Osteocyte (in vitro differentiated cells): ENCODE data around the gene ACOXL. TPM values are rescaled to one million over a fixed set of nuclear protein-coding genes. Genes with fewer than 3 reads are reported as not detected.

Experiments used
- DNase-seq: peaks from one replicate; pipeline ENCODE4 v3.0.0; 2021; ENCODE audit warnings: mixed read lengths; ENCODE audit not compliant: unreplicated experiment; ENCODE audit errors: extremely low spot score
- H3K27ac Mint-ChIP-seq: one replicate; pipeline ENCODE4 v1.8.0; 2021; ENCODE audit warnings: mild to moderate bottlenecking, mixed read lengths; ENCODE audit not compliant: unreplicated experiment
- H3K27me3 Mint-ChIP-seq: one replicate; pipeline ENCODE4 v1.8.0; 2021; ENCODE audit warnings: mixed read lengths; ENCODE audit not compliant: unreplicated experiment
- H3K36me3 Mint-ChIP-seq: one replicate; pipeline ENCODE4 v1.8.0; 2021; ENCODE audit warnings: mixed read lengths; ENCODE audit not compliant: unreplicated experiment
- H3K4me1 Mint-ChIP-seq: one replicate; pipeline ENCODE4 v1.8.0; 2021; ENCODE audit warnings: mixed read lengths; ENCODE audit not compliant: unreplicated experiment
- H3K4me3 Mint-ChIP-seq: one replicate; pipeline ENCODE4 v1.8.0; 2021; ENCODE audit warnings: mild to moderate bottlenecking, moderate library complexity, mixed read lengths; ENCODE audit not compliant: unreplicated experiment
- H3K9me3 Mint-ChIP-seq: one replicate; pipeline ENCODE4 v1.8.0; 2021; ENCODE audit warnings: mixed read lengths; ENCODE audit not compliant: unreplicated experiment
- total RNA-seq: library from RNA; stranded (reverse); gene quantifications from 2 replicates; pipeline ENCODE4 v1.2.1, GENCODE V29; 2021
- TF ChIP-seq, protein P1 (sequence below): fragments of 200-600 bp; sonication (generic); IDR thresholded peaks from 2 replicates; pipeline ENCODE4 v1.5.0; 2021; ENCODE audit warnings: antibody characterized with exemption, mild to moderate bottlenecking, moderate library complexity

The ACOXL gene
- total RNA-seq, 1 donor from 2014 or later, result not detected

DNA sequence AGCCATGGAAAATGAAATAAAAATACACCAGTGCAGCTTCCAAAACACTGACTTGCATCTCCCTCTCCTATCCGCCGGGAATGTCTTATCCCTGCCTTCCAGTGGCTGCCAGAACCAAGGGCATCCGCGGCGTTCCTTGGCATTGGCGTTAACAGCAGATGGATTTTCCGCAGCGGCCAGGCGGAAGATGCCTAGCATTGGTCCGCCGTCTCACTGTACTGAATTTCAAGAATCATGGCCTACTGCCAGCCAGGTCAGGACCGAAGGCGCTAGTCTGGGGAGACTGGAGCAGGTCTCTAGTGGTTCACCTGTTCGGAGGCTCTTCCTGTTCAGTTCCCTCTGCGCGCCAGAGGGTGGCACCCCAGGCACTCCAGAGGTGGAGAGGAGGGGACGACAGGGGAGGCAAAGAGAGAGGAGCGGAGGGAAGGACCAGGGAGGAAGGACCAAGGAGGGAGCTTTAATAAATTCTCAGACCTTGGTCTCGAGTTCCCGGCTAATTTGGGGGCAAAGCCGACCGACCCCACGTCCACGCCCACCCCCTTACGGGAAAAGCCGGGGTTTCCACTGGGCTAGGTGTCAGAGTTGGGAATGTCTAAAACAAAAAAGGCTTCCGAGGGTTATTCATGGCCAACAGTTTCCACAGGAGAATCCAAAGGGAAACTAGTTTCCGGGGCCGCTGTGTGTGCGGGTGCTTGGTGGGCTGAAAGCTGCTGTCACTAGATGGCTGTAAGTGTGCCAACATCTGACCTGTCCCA lies 384.6 kb downstream of the ACOXL start:
- TF ChIP-seq, protein P1, sequence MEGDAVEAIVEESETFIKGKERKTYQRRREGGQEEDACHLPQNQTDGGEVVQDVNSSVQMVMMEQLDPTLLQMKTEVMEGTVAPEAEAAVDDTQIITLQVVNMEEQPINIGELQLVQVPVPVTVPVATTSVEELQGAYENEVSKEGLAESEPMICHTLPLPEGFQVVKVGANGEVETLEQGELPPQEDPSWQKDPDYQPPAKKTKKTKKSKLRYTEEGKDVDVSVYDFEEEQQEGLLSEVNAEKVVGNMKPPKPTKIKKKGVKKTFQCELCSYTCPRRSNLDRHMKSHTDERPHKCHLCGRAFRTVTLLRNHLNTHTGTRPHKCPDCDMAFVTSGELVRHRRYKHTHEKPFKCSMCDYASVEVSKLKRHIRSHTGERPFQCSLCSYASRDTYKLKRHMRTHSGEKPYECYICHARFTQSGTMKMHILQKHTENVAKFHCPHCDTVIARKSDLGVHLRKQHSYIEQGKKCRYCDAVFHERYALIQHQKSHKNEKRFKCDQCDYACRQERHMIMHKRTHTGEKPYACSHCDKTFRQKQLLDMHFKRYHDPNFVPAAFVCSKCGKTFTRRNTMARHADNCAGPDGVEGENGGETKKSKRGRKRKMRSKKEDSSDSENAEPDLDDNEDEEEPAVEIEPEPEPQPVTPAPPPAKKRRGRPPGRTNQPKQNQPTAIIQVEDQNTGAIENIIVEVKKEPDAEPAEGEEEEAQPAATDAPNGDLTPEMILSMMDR, result peak; percentile 93
- Mint-ChIP-seq H3K9me3 (no peaks in the 10 kb centered on the region), H3K4me3 (peak overlapping the region; percentile 76), H3K4me1 (peaks cover 30% of the 10 kb centered on the region), H3K36me3 (peaks cover 1% of the 10 kb centered on the region), H3K27me3 (peaks cover 39% of the 10 kb centered on the region), H3K27ac (peak overlapping the region; percentile 75)
- peak; percentile 91 for DNase-seq

DNA sequence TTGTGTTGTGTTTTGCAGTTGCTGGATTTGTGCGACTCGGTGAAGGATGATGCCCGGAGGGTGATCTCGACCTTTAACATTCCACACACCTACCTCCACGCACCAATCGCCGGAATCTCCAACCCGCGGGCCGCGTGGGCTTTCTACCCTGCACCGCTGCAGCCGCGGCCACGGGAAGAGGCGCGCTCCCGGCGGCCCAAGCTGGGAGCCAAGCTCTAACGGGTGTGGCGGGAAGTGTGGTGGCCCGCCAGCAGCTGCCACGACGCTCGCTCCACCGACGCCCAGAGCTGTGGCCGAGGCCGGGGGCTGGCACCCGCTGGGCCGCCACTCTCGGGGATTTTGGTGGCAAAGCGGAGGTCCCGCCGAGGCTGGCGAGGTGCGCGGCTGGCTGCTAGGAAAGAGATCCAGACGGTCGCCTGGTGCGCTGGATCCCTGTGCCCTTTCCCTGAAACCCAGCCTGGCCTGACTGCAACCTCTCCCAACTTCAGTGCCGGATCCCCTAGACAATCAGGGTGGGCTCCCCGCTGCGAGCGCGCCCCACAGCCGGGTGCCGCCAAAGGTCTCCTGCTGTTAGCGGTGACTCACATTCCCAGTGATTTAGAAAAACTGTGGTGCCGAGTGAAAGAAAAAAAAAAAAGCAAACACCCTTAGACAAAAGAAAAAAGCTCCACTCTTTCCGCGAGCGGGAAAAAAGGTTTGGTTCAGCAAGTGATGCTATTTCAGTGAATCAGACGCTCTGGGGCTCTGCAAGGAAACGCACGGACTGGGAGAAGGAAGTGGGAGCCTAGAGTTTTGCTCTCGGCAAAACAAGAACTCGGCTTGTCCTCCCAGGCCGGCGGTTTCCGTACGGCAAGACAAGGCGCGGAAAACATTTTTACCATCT lies 385.5 kb downstream of the ACOXL start:
- peak overlapping the region; percentile 82 for H3K27ac Mint-ChIP-seq
- H3K4me3 Mint-ChIP-seq, result peak overlapping the region; percentile 76
- TF ChIP-seq, protein P1, result no peak
- H3K9me3 Mint-ChIP-seq, result no peaks in the 10 kb centered on the region
- H3K36me3 Mint-ChIP-seq, result peaks cover 1% of the 10 kb centered on the region
- no peak for DNase-seq
- H3K4me1 Mint-ChIP-seq, result peaks cover 30% of the 10 kb centered on the region
- peaks cover 35% of the 10 kb centered on the region for H3K27me3 Mint-ChIP-seq

DNA sequence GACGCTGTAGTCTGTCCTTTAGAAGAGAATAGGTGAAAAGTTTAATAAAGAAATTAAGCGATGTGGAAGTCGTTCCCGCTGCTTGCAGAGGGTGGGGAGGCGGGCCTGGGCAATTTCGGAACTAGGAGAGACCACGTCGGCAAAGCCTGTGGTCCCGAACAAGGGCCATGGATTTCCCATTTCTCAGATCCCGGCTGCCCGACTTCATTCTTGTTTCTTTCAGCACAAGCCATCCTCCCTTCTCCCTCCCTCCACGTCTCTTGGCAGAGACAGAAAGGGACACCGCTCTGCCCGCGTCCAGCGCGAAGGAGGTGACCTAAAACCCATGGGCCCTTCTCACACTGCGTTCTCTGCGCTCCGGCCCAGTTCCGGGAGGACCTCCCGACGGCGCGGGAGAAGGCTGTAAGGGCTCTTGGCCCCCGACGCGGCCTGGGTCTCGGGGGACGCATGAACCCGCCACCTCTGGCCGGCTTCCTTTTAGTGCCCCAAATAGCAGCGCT lies 386.2 kb downstream of the ACOXL start:
- no peak for DNase-seq
- TF ChIP-seq, protein P1, result no peak
- peak overlapping the region; percentile 76 for H3K4me3 Mint-ChIP-seq
- H3K4me1 Mint-ChIP-seq, result peaks cover 34% of the 10 kb centered on the region
- peak overlapping the region; percentile 82 for H3K27ac Mint-ChIP-seq
- H3K9me3 Mint-ChIP-seq, result no peaks in the 10 kb centered on the region
- peaks cover 31% of the 10 kb centered on the region for H3K27me3 Mint-ChIP-seq
- peaks cover 5% of the 10 kb centered on the region for H3K36me3 Mint-ChIP-seq

DNA sequence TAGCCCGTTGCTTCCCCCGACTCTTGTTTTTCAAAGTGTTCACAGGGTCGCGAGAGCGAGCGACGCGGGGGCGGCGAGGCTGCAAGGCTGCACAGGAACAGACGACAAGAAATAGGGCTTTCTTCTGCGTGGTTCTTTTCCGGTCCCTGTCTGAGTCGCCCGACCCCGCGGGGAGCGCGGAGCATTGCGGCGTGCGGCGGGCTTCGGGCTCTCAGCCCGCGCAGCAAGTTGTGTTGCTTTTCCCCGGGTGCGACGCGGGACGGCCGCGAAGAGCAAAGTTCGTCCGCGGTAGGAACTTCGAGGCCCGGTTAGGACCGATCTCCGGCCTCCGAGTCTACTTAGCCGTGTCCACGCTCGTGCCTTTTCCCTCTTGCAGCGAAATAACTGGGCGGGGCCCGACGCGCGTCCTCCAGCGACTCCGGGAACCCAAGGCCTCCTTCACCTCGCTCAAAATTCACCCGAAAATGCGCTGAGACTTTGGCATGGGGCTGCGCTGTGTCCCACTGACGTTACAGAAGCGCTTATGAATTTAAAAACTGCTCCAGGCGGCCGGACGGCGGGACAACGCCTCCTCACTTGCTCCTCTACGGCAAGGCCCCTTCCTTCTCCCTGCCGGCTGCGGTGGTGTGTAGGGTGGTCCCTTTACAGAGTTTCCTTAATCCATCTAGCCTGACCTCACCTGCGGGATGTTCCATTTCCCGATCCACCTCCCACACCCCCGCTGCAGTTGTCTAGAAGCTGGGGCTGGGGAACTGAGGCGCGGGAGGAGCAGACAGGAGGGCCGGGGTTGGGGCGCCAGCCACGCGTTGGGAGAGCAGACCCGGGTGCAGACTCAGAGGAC lies 386.8 kb downstream of the ACOXL start:
- DNase-seq, result no peak
- peak overlapping the region; percentile 76 for H3K4me3 Mint-ChIP-seq
- peak overlapping the region; percentile 82 for H3K27ac Mint-ChIP-seq
- no peaks in the 10 kb centered on the region for H3K9me3 Mint-ChIP-seq
- TF ChIP-seq, protein P1, result no peak
- H3K4me1 Mint-ChIP-seq, result peaks cover 41% of the 10 kb centered on the region
- peaks cover 9% of the 10 kb centered on the region for H3K36me3 Mint-ChIP-seq
- peaks cover 25% of the 10 kb centered on the region for H3K27me3 Mint-ChIP-seq
